PFSK-1 (cell line): ENCODE measurements around the gene CCL14.

ENCODE experiments used
- POLR2AphosphoS5 ChIP-seq: IDR thresholded peaks from 2 replicates; pipeline ENCODE4 v1.6.1; 2012; ENCODE audit warnings: low read depth, mild to moderate bottlenecking, control low read depth, low read length, moderate library complexity
- SIN3A ChIP-seq: IDR thresholded peaks from 2 replicates; pipeline ENCODE4 v1.6.1; 2012; ENCODE audit warnings: mild to moderate bottlenecking, low read length, moderate library complexity, borderline replicate concordance; ENCODE audit not compliant: insufficient read depth
- TF ChIP-seq, protein P1 (sequence below), 2 experiments: IDR thresholded peaks; 2 replicates each; pipeline versions ENCODE4 v1.6.1 to v1.8.0; 2011 to 2012; ENCODE audit warnings: low read depth in 2 of 2, low read length in 2 of 2, control low read depth in 1 of 2, inconsistent platforms in 1 of 2, mild to moderate bottlenecking in 1 of 2, moderate library complexity in 1 of 2; ENCODE audit not compliant: insufficient read depth in 1 of 2

DNA sequence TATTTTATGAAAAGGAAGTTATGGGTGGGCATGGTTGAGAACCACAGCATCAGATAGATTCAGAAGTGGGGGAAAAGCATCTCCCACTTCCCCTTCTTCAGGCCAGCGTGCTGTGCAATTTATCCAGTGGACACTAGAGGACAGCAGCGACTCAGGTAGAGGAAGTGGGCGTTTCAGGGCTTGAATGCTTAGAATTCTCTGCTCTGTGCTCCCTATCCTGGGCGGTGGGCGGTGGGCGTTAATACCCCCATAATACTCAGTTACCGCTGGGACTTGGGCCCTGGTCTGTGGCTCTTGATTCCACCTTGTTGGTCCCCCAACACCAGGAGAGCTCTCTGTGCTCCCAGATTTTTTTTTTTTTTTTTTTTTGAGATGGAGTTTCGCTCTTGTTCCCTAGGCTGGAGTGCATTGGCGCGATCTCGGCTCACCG lies 39.4 kb downstream of the CCL14 start:
- TF ChIP-seq POLR2AphosphoS5 (no peak), SIN3A (no peak)
- TF ChIP-seq, protein P1, sequence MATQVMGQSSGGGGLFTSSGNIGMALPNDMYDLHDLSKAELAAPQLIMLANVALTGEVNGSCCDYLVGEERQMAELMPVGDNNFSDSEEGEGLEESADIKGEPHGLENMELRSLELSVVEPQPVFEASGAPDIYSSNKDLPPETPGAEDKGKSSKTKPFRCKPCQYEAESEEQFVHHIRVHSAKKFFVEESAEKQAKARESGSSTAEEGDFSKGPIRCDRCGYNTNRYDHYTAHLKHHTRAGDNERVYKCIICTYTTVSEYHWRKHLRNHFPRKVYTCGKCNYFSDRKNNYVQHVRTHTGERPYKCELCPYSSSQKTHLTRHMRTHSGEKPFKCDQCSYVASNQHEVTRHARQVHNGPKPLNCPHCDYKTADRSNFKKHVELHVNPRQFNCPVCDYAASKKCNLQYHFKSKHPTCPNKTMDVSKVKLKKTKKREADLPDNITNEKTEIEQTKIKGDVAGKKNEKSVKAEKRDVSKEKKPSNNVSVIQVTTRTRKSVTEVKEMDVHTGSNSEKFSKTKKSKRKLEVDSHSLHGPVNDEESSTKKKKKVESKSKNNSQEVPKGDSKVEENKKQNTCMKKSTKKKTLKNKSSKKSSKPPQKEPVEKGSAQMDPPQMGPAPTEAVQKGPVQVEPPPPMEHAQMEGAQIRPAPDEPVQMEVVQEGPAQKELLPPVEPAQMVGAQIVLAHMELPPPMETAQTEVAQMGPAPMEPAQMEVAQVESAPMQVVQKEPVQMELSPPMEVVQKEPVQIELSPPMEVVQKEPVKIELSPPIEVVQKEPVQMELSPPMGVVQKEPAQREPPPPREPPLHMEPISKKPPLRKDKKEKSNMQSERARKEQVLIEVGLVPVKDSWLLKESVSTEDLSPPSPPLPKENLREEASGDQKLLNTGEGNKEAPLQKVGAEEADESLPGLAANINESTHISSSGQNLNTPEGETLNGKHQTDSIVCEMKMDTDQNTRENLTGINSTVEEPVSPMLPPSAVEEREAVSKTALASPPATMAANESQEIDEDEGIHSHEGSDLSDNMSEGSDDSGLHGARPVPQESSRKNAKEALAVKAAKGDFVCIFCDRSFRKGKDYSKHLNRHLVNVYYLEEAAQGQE (IDR thresholded peaks at IDR 0.05; ENCODE audit: insufficient read depth in 1 of 2, low read depth in 2 of 2, low read length in 2 of 2) = no peak
